Measurements from ENCODE around the gene RPL18A. TPM values are rescaled to one million over a fixed set of nuclear protein-coding genes. Genes with fewer than 3 reads are reported as not detected.

The RPL18A gene
- total and polyA plus RNA-seq, 2 of the 13 experiments (the other 11 are each of a cell fraction or from before 2014, with no cell fraction given) = 1,471 to 2,004 TPM

GRCh38 chr19:17835182-17836006 is 24.3 kb upstream of the RPL18A start:
- WGBS (ENCODE audit: low lambda C conversion rate) = 71% methylated on average over 8 of the region's 8 CpGs
- in situ Hi-C loops (cut with HindIII; ENCODE audit: extremely low pct_ligation_motif_present, low pct_unique_long_range_greater_than_20kb) (no loop called here), intact Hi-C loops (cut with micrococcal nuclease; ENCODE audit: unreplicated experiment) (loop anchor here (2.0 kb wide), 1 partner anchor 19 kb away; no protein-coding TSS in a partner anchor)
- H3K36me3 ChIP-seq (replicated peaks in 1 of 2; ENCODE audit: control insufficient read depth in 1 of 2, insufficient read depth in 2 of 2, low read length in 2 of 2) = peaks cover 2 to 4% of the 10 kb centered on the region in 2 experiments; a peak in 3 of 5 replicates
- no peak overlapping the region for H3K4me3 ChIP-seq (replicated peaks in 1 of 3; ENCODE audit: insufficient read depth in 1 of 3, low read depth in 2 of 3, low read length in 3 of 3)
- no peak overlapping the region for H3K9ac ChIP-seq (ENCODE audit: insufficient read depth, low read depth, low read length)
- no peak overlapping the region for H3K4me2 ChIP-seq (ENCODE audit: low read depth, low read length)
- no TSS peak for BruUV-seq (replicated peaks)
- no peak overlapping the region for H2AFZ ChIP-seq (ENCODE audit: low read length)
- DNase-seq (ENCODE audit: low spot score) (no peak), FAIRE-seq (no peak), ATAC-seq (no peak)
- no peaks in the 10 kb centered on the region for H3K9me3 ChIP-seq (ENCODE audit: low read length)
- H3K79me2 ChIP-seq (ENCODE audit: insufficient read depth, low read length) = no peaks in the 10 kb centered on the region
- ChIA-PET POLR2A (interaction anchor here (0.6 kb wide), 1 partner anchor 11 kb away, joined by 3 read pairs; no protein-coding TSS in a partner anchor), CTCF (ENCODE audit: low intra/inter-chr PET ratio, low total read pairs) (no interaction called here)
- H3K27ac ChIP-seq (ENCODE audit: extremely low read length, insufficient read depth, low read length) = no peak overlapping the region
- H3K27me3 ChIP-seq (ENCODE audit: control insufficient read depth in 1 of 2, insufficient read depth in 2 of 2, low read length in 2 of 2) = no peaks in the 10 kb centered on the region
- H4K20me1 ChIP-seq (ENCODE audit: insufficient read depth, low read length) = no peaks in the 10 kb centered on the region
- no peaks in the 10 kb centered on the region for H3K4me1 ChIP-seq (ENCODE audit: insufficient read depth, low read length)
- no peak for TF ChIP-seq KAT8 (CRISPR knock-in tag; IDR thresholded peaks at IDR 0.05)
- TF ChIP-seq, protein P1, sequence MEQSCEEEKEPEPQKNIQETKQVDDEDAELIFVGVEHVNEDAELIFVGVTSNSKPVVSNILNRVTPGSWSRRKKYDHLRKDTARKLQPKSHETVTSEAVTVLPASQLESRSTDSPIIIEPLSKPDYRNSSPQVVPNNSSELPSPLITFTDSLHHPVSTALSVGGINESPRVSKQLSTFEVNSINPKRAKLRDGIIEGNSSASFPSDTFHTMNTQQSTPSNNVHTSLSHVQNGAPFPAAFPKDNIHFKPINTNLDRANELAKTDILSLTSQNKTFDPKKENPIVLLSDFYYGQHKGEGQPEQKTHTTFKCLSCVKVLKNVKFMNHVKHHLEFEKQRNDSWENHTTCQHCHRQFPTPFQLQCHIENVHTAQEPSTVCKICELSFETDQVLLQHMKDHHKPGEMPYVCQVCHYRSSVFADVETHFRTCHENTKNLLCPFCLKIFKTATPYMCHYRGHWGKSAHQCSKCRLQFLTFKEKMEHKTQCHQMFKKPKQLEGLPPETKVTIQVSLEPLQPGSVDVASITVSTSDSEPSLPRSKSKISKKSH (CRISPR knock-in tag; IDR thresholded peaks at IDR 0.05; ENCODE audit: borderline replicate concordance) = no peak
- TF ChIP-seq XRCC5 (optimal IDR thresholded peaks at IDR 0.05; ENCODE audit: low read length) = no peak
- TF ChIP-seq TRIM22 (IDR thresholded peaks at IDR 0.05) = no peak
- TF ChIP-seq HNRNPL (IDR thresholded peaks at IDR 0.05; ENCODE audit: low read depth, low read length) = no peak
- no peak for TF ChIP-seq GPBP1L1 (CRISPR knock-in tag; IDR thresholded peaks at IDR 0.05)
- no peak for TF ChIP-seq CBFB (CRISPR knock-in tag; IDR thresholded peaks at IDR 0.05)
- TF ChIP-seq ZNF407 (CRISPR knock-in tag; IDR thresholded peaks at IDR 0.05; ENCODE audit: not compliant biosample characterization) = no peak
- TF ChIP-seq ATF4 (CRISPR knock-in tag; IDR thresholded peaks at IDR 0.05) = no peak

Measured in HepG2 (cell line).